ENCODE measurements around the gene CUX1.

DNA sequence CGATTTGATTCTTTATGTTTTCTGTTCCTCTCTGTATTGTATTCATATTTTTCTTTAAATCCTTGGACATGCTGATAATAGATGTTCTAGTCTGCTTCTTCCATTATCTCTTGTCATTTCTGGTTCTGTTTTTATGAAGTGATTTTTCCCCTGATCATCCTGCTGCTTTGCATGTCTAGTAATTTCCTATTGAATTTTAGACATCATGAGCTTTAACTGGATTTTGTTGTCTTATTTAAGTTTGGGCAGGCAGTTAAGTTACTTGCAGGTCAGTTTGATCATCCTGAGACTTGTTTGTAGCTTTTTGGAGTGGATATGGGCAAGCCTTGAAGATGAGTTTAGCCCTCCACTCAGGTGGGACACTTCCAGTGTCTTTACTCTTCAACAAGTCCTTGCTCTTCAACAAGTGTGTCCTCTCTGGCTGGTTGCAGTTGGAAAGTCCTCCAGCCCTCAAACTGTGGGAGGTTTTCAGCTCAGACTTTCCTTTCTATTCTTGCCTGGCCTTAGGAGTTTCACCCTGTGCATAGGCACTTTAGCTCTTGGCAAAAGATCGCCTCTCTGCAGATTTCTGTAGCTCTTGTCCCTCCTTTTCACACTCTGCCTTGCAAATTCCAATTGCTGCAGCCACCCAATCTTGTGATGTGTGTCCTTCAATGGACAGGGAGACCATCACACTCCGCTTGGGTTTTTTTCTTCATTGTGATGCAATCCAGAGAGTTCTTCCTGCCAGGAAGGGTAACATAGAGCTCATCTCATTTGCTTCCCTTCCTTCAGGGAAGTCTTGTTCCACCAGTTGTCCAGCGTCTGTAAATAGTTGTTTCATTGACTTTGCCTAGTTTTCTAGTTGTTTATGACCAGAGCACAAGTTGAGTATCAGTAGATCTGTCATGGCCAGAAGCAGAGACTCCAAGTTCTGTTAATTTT, 272.0 kb downstream of the CUX1 start:
- TF ChIP-seq GATA3 (IDR thresholded peaks at IDR 0.05; ENCODE audit: low read depth, low read length) = no peak
- no peak for TF ChIP-seq GATA2 (IDR thresholded peaks at IDR 0.05; ENCODE audit: low read depth, low read length)

Data from SH-SY5Y (cell line).